ENCODE measurements around the gene IFT80. TPM values are rescaled to one million over a fixed set of nuclear protein-coding genes. Genes with fewer than 3 reads are reported as not detected.

IFT80 gene
- total and polyA plus RNA-seq, 2 donors (not counting 3 experiments of a cell fraction or from before 2014, with no cell fraction given): 7.3 to 22.5 TPM

- Histone ChIP-seq H3K4me1 (ENCODE audit: control insufficient read depth, extremely low read depth, insufficient read depth, low read length) (no peaks in the 10 kb centered on the region), H3K4me3 (replicated peaks in 1 of 3; ENCODE audit: insufficient read depth in 1 of 3, low read depth in 1 of 3, low read length in 3 of 3) (no peak overlapping the region), H3K27ac (ENCODE audit: insufficient read depth, low read depth, low read length) (no peak overlapping the region), H3K9me1 (replicated peaks; ENCODE audit: control insufficient read depth, extremely low read depth, insufficient read depth, low read length) (no peaks in the 10 kb centered on the region), H3K79me2 (ENCODE audit: control insufficient read depth, insufficient read depth, low read length) (no peaks in the 10 kb centered on the region), H3K4me2 (ENCODE audit: insufficient read depth, low read length) (no peak overlapping the region), H3K27me3 (ENCODE audit: control insufficient read depth in 2 of 2, insufficient read depth in 2 of 2, low read length in 2 of 2) (no peaks in the 10 kb centered on the region), H4K20me1 (replicated peaks; ENCODE audit: control insufficient read depth, extremely low read depth, insufficient read depth, low read length) (no peaks in the 10 kb centered on the region), H3K9me3 (replicated peaks; ENCODE audit: control insufficient read depth, insufficient read depth, low read length) (no peaks in the 10 kb centered on the region), H3K36me3 (ENCODE audit: control insufficient read depth in 2 of 2, extremely low read depth in 1 of 2, insufficient read depth in 2 of 2, low read length in 2 of 2) (no peaks in the 10 kb centered on the region), H2AFZ (ENCODE audit: low read depth, low read length) (no peak overlapping the region), H3K9ac (replicated peaks; ENCODE audit: extremely low read depth, insufficient read depth, low read length) (no peak overlapping the region)
- DNase-seq (ENCODE audit: low read depth, low spot score) (no peak), FAIRE-seq (no peak)
- ChIA-PET POLR2A (no interaction called here), CTCF (no interaction called here)
- TF ChIP-seq POLR2A (IDR thresholded peaks at IDR 0.05; ENCODE audit: low read depth, low read length) (no peak), EZH2 (IDR thresholded peaks at IDR 0.05; ENCODE audit: borderline replicate concordance, low read depth, low read length, severe bottlenecking) (no peak), MYC (IDR thresholded peaks at IDR 0.05; ENCODE audit: low read depth, low read length) (no peak)
- TF ChIP-seq, protein P1, sequence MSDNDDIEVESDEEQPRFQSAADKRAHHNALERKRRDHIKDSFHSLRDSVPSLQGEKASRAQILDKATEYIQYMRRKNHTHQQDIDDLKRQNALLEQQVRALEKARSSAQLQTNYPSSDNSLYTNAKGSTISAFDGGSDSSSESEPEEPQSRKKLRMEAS (IDR thresholded peaks at IDR 0.05; ENCODE audit: insufficient read depth, insufficient read length): no peak
- no TSS peak for BruUV-seq (replicated peaks)
- intact Hi-C loops (cut with micrococcal nuclease): no loop called here
- dilution Hi-C loops (cut with MboI; ENCODE audit: extremely low pct_ligation_motif_present, low sequenced_read_pairs): no loop called here
These were observed 141.4 kb downstream of the IFT80 start for GRCh38 chr3:160257606-160258005.

- Histone ChIP-seq H3K36me3 (ENCODE audit: control insufficient read depth in 2 of 2, extremely low read depth in 1 of 2, insufficient read depth in 2 of 2, low read length in 2 of 2) (no peaks in the 10 kb centered on the region), H3K4me1 (ENCODE audit: control insufficient read depth, extremely low read depth, insufficient read depth, low read length) (no peaks in the 10 kb centered on the region), H3K4me2 (ENCODE audit: insufficient read depth, low read length) (no peak overlapping the region), H2AFZ (ENCODE audit: low read depth, low read length) (no peak overlapping the region), H4K20me1 (replicated peaks; ENCODE audit: control insufficient read depth, extremely low read depth, insufficient read depth, low read length) (no peaks in the 10 kb centered on the region), H3K9me1 (replicated peaks; ENCODE audit: control insufficient read depth, extremely low read depth, insufficient read depth, low read length) (no peaks in the 10 kb centered on the region), H3K4me3 (replicated peaks in 1 of 3; ENCODE audit: insufficient read depth in 1 of 3, low read depth in 1 of 3, low read length in 3 of 3) (no peak overlapping the region), H3K9me3 (replicated peaks; ENCODE audit: control insufficient read depth, insufficient read depth, low read length) (no peaks in the 10 kb centered on the region), H3K79me2 (ENCODE audit: control insufficient read depth, insufficient read depth, low read length) (no peaks in the 10 kb centered on the region), H3K27me3 (ENCODE audit: control insufficient read depth in 2 of 2, insufficient read depth in 2 of 2, low read length in 2 of 2) (no peaks in the 10 kb centered on the region), H3K9ac (replicated peaks; ENCODE audit: extremely low read depth, insufficient read depth, low read length) (no peak overlapping the region), H3K27ac (ENCODE audit: insufficient read depth, low read depth, low read length) (no peak overlapping the region)
- no TSS peak for BruUV-seq (replicated peaks)
- POLR2A ChIA-PET: no interaction called here
- intact Hi-C loops (cut with micrococcal nuclease): no loop called here
- DNase-seq (ENCODE audit: low read depth, low spot score) (no peak), FAIRE-seq (no peak)
- no peak for TF ChIP-seq CTCF (IDR thresholded peaks at IDR 0.05; ENCODE audit: extremely low read depth in 1 of 2, insufficient read depth in 1 of 2, low read depth in 1 of 2, low read length in 2 of 2)
- TF ChIP-seq, protein P1 (IDR thresholded peaks at IDR 0.05; ENCODE audit: insufficient read depth, insufficient read length): no peak
- no peak for TF ChIP-seq FOS (IDR thresholded peaks at IDR 0.05; ENCODE audit: borderline replicate concordance, insufficient read depth, low read length)
- TF ChIP-seq JUN (IDR thresholded peaks at IDR 0.05; ENCODE audit: borderline replicate concordance, insufficient read depth, insufficient read length, low read depth): no peak
- no peak for TF ChIP-seq EZH2 (IDR thresholded peaks at IDR 0.05; ENCODE audit: borderline replicate concordance, low read depth, low read length, severe bottlenecking)
- no peak for TF ChIP-seq POLR2A (IDR thresholded peaks at IDR 0.05; ENCODE audit: low read depth, low read length)
- TF ChIP-seq GATA2 (IDR thresholded peaks at IDR 0.05; ENCODE audit: insufficient read depth, insufficient read length, low read depth, low read length): no peak
- TF ChIP-seq MYC (IDR thresholded peaks at IDR 0.05; ENCODE audit: low read depth, low read length): no peak
- no peak for TF ChIP-seq POLR2AphosphoS5 (IDR thresholded peaks at IDR 0.05; ENCODE audit: insufficient read depth, low read depth, low read length)
- CTCF ChIA-PET: interaction anchor here (1.2 to 1.5 kb wide), 3 partner anchors 11 to 90 kb away, joined by 3 to 5 read pairs (median 4); no protein-coding TSS in a partner anchor
- dilution Hi-C loops (cut with MboI; ENCODE audit: extremely low pct_ligation_motif_present, low sequenced_read_pairs): no loop called here
These were observed 145.7 kb downstream of the IFT80 start for GRCh38 chr3:160253298-160253697.

Measured in endothelial cell of umbilical vein (primary cell).